ENCODE data around the gene MBD4. TPM values are rescaled to one million over a fixed set of nuclear protein-coding genes. Genes with fewer than 3 reads are reported as not detected.
"Not testable (repeated sequence)": the region's sequence is repeated elsewhere in the genome, so short reads cannot be mapped to it uniquely, and the experiment has no call there.

The MBD4 gene
- total RNA-seq, 1 donor from 2014 or later = 41.9 TPM

GRCh38 chr3:129392106-129392887, 47.5 kb downstream of the MBD4 start:
- H3K9me3 Mint-ChIP-seq; H3K4me1 Mint-ChIP-seq (ENCODE audit: low read depth); intact Hi-C loops (cut with micrococcal nuclease); DNase-seq (ENCODE audit: low spot score); H3K4me3 Mint-ChIP-seq (ENCODE audit: low read depth); H3K27ac Mint-ChIP-seq; H3K27me3 Mint-ChIP-seq (ENCODE audit: low read depth): not testable (repeated sequence)
- H3K36me3 Mint-ChIP-seq (ENCODE audit: low read depth) = peaks cover 77% of the 10 kb centered on the region

GRCh38 chr3:129391583-129391982, 48.2 kb downstream of the MBD4 start:
- H3K9me3 Mint-ChIP-seq; DNase-seq (ENCODE audit: low spot score); H3K27ac Mint-ChIP-seq; H3K27me3 Mint-ChIP-seq (ENCODE audit: low read depth); H3K4me1 Mint-ChIP-seq (ENCODE audit: low read depth); intact Hi-C loops (cut with micrococcal nuclease); H3K4me3 Mint-ChIP-seq (ENCODE audit: low read depth): not testable (repeated sequence)
- peaks cover 76% of the 10 kb centered on the region for H3K36me3 Mint-ChIP-seq (ENCODE audit: low read depth)

GRCh38 chr3:129389572-129389937, 50.2 kb downstream of the MBD4 start:
- H3K27ac Mint-ChIP-seq = no peak overlapping the region

GRCh38 chr3:129388791-129389571, 50.8 kb downstream of the MBD4 start:
- intact Hi-C loops (cut with micrococcal nuclease) = not testable (repeated sequence)
- H3K36me3 Mint-ChIP-seq (ENCODE audit: low read depth) = peaks cover 55% of the 10 kb centered on the region

More at GRCh38 chr3:129389572-129389937, 50.2 kb downstream of the MBD4 start:
- Mint-ChIP-seq H3K4me1 (ENCODE audit: low read depth) (no peaks in the 10 kb centered on the region), H3K9me3 (no peaks in the 10 kb centered on the region), H3K27me3 (ENCODE audit: low read depth) (no peaks in the 10 kb centered on the region), H3K36me3 (ENCODE audit: low read depth) (peaks cover 60% of the 10 kb centered on the region), H3K4me3 (ENCODE audit: low read depth) (no peak overlapping the region)
- intact Hi-C loops (cut with micrococcal nuclease) = no loop called here
- DNase-seq (ENCODE audit: low spot score) = no peak

GRCh38 chr3:129387487-129387886, 52.3 kb downstream of the MBD4 start:
- no peaks in the 10 kb centered on the region for H3K4me1 Mint-ChIP-seq (ENCODE audit: low read depth)
- intact Hi-C loops (cut with micrococcal nuclease) = no loop called here
- no peak overlapping the region for H3K4me3 Mint-ChIP-seq (ENCODE audit: low read depth)
- H3K27me3 Mint-ChIP-seq (ENCODE audit: low read depth) = no peaks in the 10 kb centered on the region
- H3K27ac Mint-ChIP-seq = no peak overlapping the region
- no peaks in the 10 kb centered on the region for H3K9me3 Mint-ChIP-seq
- no peak for DNase-seq (ENCODE audit: low spot score)
- peaks cover 46% of the 10 kb centered on the region for H3K36me3 Mint-ChIP-seq (ENCODE audit: low read depth)

More at GRCh38 chr3:129388791-129389571, 50.8 kb downstream of the MBD4 start:
- H3K4me1 Mint-ChIP-seq (ENCODE audit: low read depth); H3K4me3 Mint-ChIP-seq (ENCODE audit: low read depth); H3K9me3 Mint-ChIP-seq; DNase-seq (ENCODE audit: low spot score); H3K27me3 Mint-ChIP-seq (ENCODE audit: low read depth); H3K27ac Mint-ChIP-seq: not testable (repeated sequence)

- intact Hi-C loops (cut with micrococcal nuclease) = no loop called here
- Mint-ChIP-seq H3K27me3 (ENCODE audit: low read depth) (no peaks in the 10 kb centered on the region), H3K4me1 (ENCODE audit: low read depth) (no peaks in the 10 kb centered on the region), H3K36me3 (ENCODE audit: low read depth) (peaks cover 44% of the 10 kb centered on the region), H3K4me3 (ENCODE audit: low read depth) (no peak overlapping the region), H3K9me3 (no peaks in the 10 kb centered on the region), H3K27ac (no peak overlapping the region)
- DNase-seq (ENCODE audit: low spot score) = no peak
Observed at GRCh38 chr3:129386984-129387383, 52.8 kb downstream of the MBD4 start.

- H3K4me1 Mint-ChIP-seq (ENCODE audit: low read depth); H3K27me3 Mint-ChIP-seq (ENCODE audit: low read depth); H3K27ac Mint-ChIP-seq; H3K9me3 Mint-ChIP-seq; intact Hi-C loops (cut with micrococcal nuclease); H3K4me3 Mint-ChIP-seq (ENCODE audit: low read depth); DNase-seq (ENCODE audit: low spot score): not testable (repeated sequence)
- peaks cover 34% of the 10 kb centered on the region for H3K36me3 Mint-ChIP-seq (ENCODE audit: low read depth)
Observed at GRCh38 chr3:129385507-129385906, 54.2 kb downstream of the MBD4 start.

- DNase-seq (ENCODE audit: low spot score) = no peak
- Mint-ChIP-seq H3K36me3 (ENCODE audit: low read depth) (peaks cover 34% of the 10 kb centered on the region), H3K4me3 (ENCODE audit: low read depth) (no peak overlapping the region), H3K9me3 (no peaks in the 10 kb centered on the region), H3K27ac (no peak overlapping the region), H3K4me1 (ENCODE audit: low read depth) (no peaks in the 10 kb centered on the region), H3K27me3 (ENCODE audit: low read depth) (no peaks in the 10 kb centered on the region)
- intact Hi-C loops (cut with micrococcal nuclease) = no loop called here
Observed at GRCh38 chr3:129384594-129385323, 55.0 kb downstream of the MBD4 start.

GRCh38 chr3:129384103-129384502, 55.6 kb downstream of the MBD4 start:
- H3K9me3 Mint-ChIP-seq; H3K4me3 Mint-ChIP-seq (ENCODE audit: low read depth); H3K27ac Mint-ChIP-seq; DNase-seq (ENCODE audit: low spot score); H3K27me3 Mint-ChIP-seq (ENCODE audit: low read depth); intact Hi-C loops (cut with micrococcal nuclease); H3K4me1 Mint-ChIP-seq (ENCODE audit: low read depth): not testable (repeated sequence)
- H3K36me3 Mint-ChIP-seq (ENCODE audit: low read depth) = peaks cover 31% of the 10 kb centered on the region

- DNase-seq (ENCODE audit: low spot score) = no peak
- H3K9me3 Mint-ChIP-seq = no peaks in the 10 kb centered on the region
- intact Hi-C loops (cut with micrococcal nuclease) = no loop called here
- H3K36me3 Mint-ChIP-seq (ENCODE audit: low read depth) = peaks cover 27% of the 10 kb centered on the region
- no peak overlapping the region for H3K4me3 Mint-ChIP-seq (ENCODE audit: low read depth)
- H3K27me3 Mint-ChIP-seq (ENCODE audit: low read depth) = no peaks in the 10 kb centered on the region
- no peak overlapping the region for H3K27ac Mint-ChIP-seq
- H3K4me1 Mint-ChIP-seq (ENCODE audit: low read depth) = no peaks in the 10 kb centered on the region
Observed at GRCh38 chr3:129383292-129383860, 56.4 kb downstream of the MBD4 start.

- H3K27me3 Mint-ChIP-seq (ENCODE audit: low read depth) = no peaks in the 10 kb centered on the region
- peaks cover 19% of the 10 kb centered on the region for H3K36me3 Mint-ChIP-seq (ENCODE audit: low read depth)
- intact Hi-C loops (cut with micrococcal nuclease) = no loop called here
- no peaks in the 10 kb centered on the region for H3K9me3 Mint-ChIP-seq
- no peak for DNase-seq (ENCODE audit: low spot score)
- no peak overlapping the region for H3K4me3 Mint-ChIP-seq (ENCODE audit: low read depth)
- no peak overlapping the region for H3K27ac Mint-ChIP-seq
- no peaks in the 10 kb centered on the region for H3K4me1 Mint-ChIP-seq (ENCODE audit: low read depth)
Observed at GRCh38 chr3:129382366-129382765, 57.4 kb downstream of the MBD4 start.
